Activated effector memory CD4-positive, alpha-beta T cell treated with Interleukin-2 at 50 U/mL for 16 hours (primary cell): ENCODE data around the gene TNPO1.
"Not testable (repeated sequence)": the region's sequence is repeated elsewhere in the genome, so short reads cannot be mapped to it uniquely, and the experiment has no call there.

Experiments
- DNase-seq: peaks from one replicate; pipeline ENCODE4 v3.0.0-alpha.2; 2020

TNPO1 gene

DNA sequence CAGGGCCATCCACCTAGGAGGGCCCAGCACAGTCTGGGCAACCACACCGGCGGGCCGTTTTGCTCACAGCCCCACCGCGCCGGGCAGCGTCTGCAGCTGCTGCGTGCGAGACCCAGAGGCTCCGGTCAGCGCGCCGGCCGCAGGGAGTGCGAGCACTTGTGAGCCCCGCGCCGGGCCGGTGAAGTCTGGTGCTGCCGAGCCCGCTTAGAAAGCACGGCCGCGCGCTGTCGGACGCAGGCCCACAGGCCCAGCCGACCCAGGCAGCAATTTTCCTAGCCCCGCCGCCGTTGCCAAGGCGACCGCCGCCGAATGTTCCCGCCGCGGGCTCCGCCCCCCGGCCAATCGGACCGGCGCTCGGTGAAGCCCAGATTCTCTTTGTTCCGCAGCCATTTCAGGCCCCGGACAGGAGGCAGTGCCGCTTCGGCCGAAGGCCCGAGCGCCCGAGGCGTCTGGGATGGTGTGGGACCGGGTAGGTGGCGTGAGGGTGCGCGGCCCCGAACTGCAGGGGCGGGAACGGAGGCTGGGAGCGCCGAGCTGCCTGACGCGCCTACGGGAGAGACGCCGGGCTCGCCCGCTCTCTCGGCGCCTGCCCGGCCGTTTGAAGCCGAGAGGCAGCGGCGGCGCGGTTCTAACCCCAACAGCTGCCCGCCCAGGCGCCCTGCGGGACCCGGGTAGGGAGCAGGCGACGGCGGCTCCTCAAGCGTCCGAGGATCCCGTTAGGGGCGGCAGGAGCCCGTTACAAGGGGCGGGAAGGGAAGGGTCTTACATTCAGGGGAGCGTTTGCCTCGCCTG lies at the start of gene TNPO1:
TNPO1 (plus strand) TSS at position 378 of the 792 bp plus-strand sequence; CDS start at position 455, 77 bp downstream.
- peak; percentile 80 for DNase-seq

GRCh38 chr5:72767289-72768010 lies 49.0 kb upstream of the TNPO1 start:
- DNase-seq, result no peak

- no peak for DNase-seq
Measured at GRCh38 chr5:72770266-72770665, 46.2 kb upstream of the TNPO1 start.

- DNase-seq, result no peak
Measured at GRCh38 chr5:72776684-72777083, 39.8 kb upstream of the TNPO1 start.

DNA sequence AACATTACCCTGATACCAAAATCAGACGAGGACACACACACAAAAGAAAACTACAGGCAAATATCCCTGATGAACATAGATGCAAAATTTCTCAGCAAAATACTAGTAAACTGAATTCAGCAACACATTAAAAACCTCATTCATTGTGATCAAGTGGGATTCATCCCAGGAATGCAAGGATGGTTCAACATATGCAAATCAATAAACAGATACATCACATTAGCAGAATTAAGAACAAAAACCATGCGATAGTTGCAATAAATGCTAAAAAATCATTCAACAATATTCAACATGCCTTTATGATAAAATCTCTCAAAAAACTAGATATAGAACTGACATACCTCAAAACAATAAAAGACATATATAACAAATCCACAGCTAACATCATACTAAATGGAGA lies 36.9 kb upstream of the TNPO1 start:
- no peak for DNase-seq

- DNase-seq, result no peak
Measured at GRCh38 chr5:72783354-72783753, 33.1 kb upstream of the TNPO1 start.

GRCh38 chr5:72784129-72784528 lies 32.3 kb upstream of the TNPO1 start:
- no peak for DNase-seq

DNA sequence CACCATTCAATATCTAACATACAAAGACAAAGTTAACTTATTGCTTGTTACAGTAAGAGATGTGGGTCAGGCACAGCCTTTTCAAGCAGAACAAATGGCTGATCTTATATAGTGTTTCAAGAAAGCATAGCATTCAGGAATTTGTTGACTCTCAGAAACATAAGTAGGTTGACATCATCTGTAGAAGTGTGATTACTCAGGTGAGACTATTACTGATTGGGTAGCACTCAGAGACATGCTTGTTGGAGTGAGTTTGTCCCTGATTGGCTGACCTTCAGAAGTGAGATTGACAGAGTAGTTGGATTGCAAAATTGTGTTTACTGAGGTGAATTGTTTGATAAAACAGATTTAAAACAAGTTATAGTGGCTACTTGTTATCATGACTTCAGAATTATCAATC lies 30.7 kb upstream of the TNPO1 start:
- DNase-seq, result no peak

- no peak for DNase-seq
Measured at GRCh38 chr5:72786676-72787075, 29.8 kb upstream of the TNPO1 start.

- no peak for DNase-seq
Measured at GRCh38 chr5:72788866-72789505, 27.5 kb upstream of the TNPO1 start.

GRCh38 chr5:72790186-72790585 lies 26.3 kb upstream of the TNPO1 start:
- no peak for DNase-seq

GRCh38 chr5:72792662-72793061 lies 23.8 kb upstream of the TNPO1 start:
- not testable (repeated sequence) for DNase-seq

- DNase-seq, result no peak
Measured at GRCh38 chr5:72796001-72796400, 20.5 kb upstream of the TNPO1 start.

GRCh38 chr5:72799721-72800120 lies 16.7 kb upstream of the TNPO1 start:
- DNase-seq, result no peak

DNA sequence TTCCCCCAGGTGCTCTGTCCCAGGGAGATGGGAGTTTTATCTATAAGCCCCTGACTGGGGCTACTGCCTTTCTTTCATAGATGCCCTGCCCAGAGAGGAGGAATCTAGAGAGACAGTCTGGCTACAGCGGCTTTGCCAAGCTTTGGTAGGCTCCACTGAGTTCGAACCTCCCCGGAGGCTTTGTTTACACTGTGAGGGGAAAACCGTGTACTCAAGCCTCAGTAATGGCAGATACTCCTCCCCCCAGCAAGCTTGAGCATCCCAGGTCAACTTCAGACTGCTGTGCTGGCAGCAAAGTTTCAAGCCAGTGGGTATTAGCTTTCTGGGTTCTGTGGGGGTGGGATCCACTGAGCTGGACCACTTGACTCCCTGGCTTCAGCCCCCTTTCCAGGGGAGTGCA lies 7.8 kb upstream of the TNPO1 start:
- DNase-seq, result not testable (repeated sequence)

DNA sequence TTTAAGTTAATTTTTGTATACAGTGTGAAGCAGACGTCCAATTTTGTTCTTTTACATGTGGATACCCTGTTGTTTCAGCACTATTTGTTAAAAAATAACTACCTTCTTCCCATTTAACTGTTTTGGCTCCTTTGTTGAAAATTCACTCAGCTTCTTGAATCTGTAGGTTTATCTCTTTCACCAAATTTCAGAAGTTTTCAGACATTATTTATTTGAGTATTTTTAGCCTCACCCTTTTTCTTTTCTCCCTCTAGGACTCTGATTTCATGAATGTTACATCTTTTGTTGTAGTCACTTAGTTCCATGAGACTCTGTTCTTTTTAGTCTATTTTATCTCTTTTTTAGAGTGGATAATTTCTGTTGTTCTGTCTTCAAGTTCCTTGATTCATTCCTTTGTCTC lies 4.6 kb upstream of the TNPO1 start:
- DNase-seq, result no peak

- DNase-seq, result no peak
Measured at GRCh38 chr5:72812488-72812887, 4.0 kb upstream of the TNPO1 start.

DNA sequence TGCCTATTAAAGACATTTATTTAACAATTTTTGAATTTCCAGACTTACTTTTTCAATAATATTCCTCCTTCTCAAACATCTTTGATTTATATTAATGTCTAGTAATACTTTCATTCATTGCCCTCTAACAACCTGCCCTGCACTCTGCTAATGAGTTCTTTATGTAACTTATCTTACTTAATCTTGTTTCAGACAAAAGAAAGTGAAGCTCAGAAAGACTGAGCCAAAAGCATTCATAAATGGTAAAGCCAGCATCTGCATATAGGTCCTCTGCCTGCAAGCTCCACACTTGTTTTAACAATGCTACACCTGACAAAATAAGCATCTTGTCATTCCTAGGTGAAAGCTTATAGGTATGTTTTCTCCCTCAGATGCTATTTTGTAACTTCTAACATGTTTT lies 2.4 kb upstream of the TNPO1 start:
- no peak for DNase-seq

GRCh38 chr5:72814864-72815263 lies 1.6 kb upstream of the TNPO1 start:
- no peak for DNase-seq

DNA sequence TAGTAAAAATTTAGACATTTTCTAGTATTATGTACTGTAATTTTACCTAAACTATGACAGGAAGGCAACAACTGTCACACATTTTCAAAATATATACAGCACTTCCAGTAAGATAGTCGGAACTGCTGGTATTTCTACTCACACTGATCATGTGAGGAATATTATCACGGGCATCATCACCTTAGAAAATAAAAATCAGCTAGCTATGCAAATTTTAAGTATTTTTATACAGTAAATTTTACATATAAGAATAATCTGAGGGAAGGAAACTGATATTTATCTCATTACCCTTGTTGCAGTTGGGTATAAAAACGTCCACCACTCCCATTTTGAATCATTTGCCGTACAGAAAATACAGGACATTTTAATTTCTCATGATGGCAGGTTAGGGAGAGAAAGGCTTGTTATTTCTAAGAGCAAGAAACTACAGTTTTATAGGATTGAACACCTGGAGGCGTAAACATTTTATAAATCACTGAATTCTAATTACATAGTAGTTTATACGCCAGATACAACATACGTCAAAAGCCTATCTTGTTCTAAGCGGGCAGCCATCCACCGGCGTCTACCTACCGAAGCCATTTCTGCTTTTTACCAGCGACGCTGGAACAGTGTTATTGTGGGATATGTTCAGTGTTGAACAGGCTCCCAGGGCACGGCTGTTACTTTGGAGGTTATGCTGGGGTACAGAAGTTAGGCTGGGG lies 729 bp upstream of the TNPO1 start:
- no peak for DNase-seq

DNA sequence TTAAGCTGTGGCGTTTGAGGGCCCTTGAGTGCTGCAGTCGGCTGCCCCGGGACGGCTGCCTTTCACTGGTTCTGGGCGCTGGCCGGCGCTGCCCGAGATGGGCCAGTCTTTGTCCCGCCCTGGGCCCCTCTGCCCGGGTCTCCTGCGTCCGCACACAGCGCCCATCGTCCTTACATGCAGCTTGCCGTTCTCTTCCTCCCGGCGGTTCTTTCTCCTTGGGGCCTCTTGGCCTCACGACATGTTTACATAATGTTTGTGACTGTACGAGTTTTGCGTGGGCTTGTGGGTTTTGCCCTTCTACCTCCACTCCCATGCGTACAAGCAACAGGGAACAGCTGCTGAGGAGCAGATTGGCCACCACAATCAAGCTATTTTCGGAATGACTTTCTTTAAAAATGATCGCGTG lies 618 bp downstream of the TNPO1 start:
- peak; percentile 30 for DNase-seq

DNA sequence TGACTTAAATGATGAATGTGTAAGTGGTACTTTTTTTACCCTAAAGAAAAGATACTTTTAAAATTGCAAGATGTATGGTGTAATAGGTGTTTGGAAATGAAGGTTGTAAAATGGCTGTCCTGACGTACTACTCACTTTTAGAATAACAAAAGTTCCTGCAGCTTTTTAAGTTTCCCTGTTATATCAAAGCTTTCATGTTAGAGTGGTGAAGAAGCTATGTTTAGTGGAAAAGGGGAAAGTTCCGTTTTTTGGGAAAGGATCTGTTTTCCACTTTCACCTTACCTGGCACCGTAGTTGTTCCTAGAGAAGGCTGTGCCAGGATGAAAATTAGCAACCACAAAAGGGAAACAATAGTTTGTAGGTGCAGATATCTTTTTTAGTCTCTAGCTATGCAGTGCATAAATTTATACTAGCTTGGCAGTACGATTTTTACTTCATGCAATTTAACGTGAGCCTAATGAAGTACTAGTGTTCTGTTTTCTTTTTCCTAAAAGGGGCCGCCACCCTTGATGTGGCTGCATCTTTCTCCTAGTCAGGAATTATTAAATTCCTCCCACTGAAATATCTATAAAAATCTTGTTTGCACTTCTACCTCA lies 1.3 kb downstream of the TNPO1 start:
- no peak for DNase-seq
